MCF 10A (cell line): ENCODE data around the gene PTPRR. TPM values are rescaled to one million over a fixed set of nuclear protein-coding genes. Genes with fewer than 3 reads are reported as not detected.
A peak's percentile ranks its signal among the peaks of the same experiment; 100 is the strongest.

ENCODE experiments used
- BruUV-seq: library from RNA; stranded (reverse); fragments of 400-500 nt; replicated peaks from 2 replicates; lab custom pipeline; 2021; lab: Mats Ljungman, UMichigan
- CTCF ChIA-PET: fragments of 300-600 bp; sonication (Branson Sonifier 250); formaldehyde crosslinking; extraction: SDS; loops from one replicate; lab custom pipeline; 2021; ENCODE audit warnings: antibody characterized with exemption, inconsistent platforms; lab: Yijun Ruan, JAX
- POLR2A ChIA-PET: fragments of 300-600, 350-650 bp; sonication (Branson Sonifier 250); formaldehyde crosslinking; extraction: SDS; loops from one replicate; lab custom pipeline; 2020; ENCODE audit warnings: antibody characterized with exemption, inconsistent platforms; lab: Yijun Ruan, JAX
- DNase-seq: peaks from one replicate; pipeline ENCODE4 v3.0.0-alpha.2; 2018; ENCODE audit not compliant: unreplicated experiment
- H3K27ac Mint-ChIP-seq: one replicate; pipeline ENCODE4 v1.8.0; 2022; ENCODE audit warnings: mild to moderate bottlenecking, low read depth, mixed read lengths; ENCODE audit not compliant: unreplicated experiment
- H3K27me3 Mint-ChIP-seq: one replicate; pipeline ENCODE4 v1.8.0; 2022; ENCODE audit warnings: mixed read lengths; ENCODE audit not compliant: insufficient read depth, unreplicated experiment
- H3K36me3 Mint-ChIP-seq: one replicate; pipeline ENCODE4 v1.8.0; 2022; ENCODE audit warnings: mild to moderate bottlenecking, moderate library complexity, mixed read lengths; ENCODE audit not compliant: insufficient read depth, unreplicated experiment
- H3K4me1 Mint-ChIP-seq: one replicate; pipeline ENCODE4 v1.8.0; 2022; ENCODE audit warnings: mixed read lengths; ENCODE audit not compliant: insufficient read depth, unreplicated experiment
- H3K4me3 Mint-ChIP-seq: one replicate; pipeline ENCODE4 v1.8.0; 2022; ENCODE audit warnings: mild to moderate bottlenecking, moderate library complexity, mixed read lengths; ENCODE audit not compliant: unreplicated experiment
- H3K9me3 Mint-ChIP-seq: one replicate; pipeline ENCODE4 v1.8.0; 2022; ENCODE audit warnings: mixed read lengths; ENCODE audit not compliant: unreplicated experiment
- CTCF ChIP-seq: fragments of 200-600 bp; IDR thresholded peaks from one replicate; pipeline ENCODE4 v1.8.0; 2022; ENCODE audit warnings: antibody characterized with exemption, mild to moderate bottlenecking; ENCODE audit not compliant: unreplicated experiment
- intact Hi-C: fragments of 100-400 bp; cut with micrococcal nuclease; formaldehyde crosslinking; loops from 2 replicates; pipeline ENCODE4 v1.14.1; 2022
- total RNA-seq: library from RNA; stranded (reverse); gene quantifications from 2 replicates; pipeline ENCODE4 v1.2.3, GENCODE V29; 2022

PTPRR gene
- total RNA-seq, 1 experiment from 2014 or later, result not detected

GRCh38 chr12:70605976-70606375, 314.6 kb downstream of the PTPRR start:
- no peak overlapping the region for H3K27ac Mint-ChIP-seq
- no peaks in the 10 kb centered on the region for H3K27me3 Mint-ChIP-seq
- H3K9me3 Mint-ChIP-seq, result no peaks in the 10 kb centered on the region
- BruUV-seq, result no TSS peak
- intact Hi-C loops, result no loop called here
- peak; percentile 67 for DNase-seq
- no peak for TF ChIP-seq CTCF
- H3K4me3 Mint-ChIP-seq, result no peak overlapping the region
- POLR2A ChIA-PET, result interaction anchor here (0.6 kb wide), 1 partner anchor 477 kb away, joined by 3 read pairs; no protein-coding TSS in a partner anchor
- peaks cover 4% of the 10 kb centered on the region for H3K4me1 Mint-ChIP-seq
- H3K36me3 Mint-ChIP-seq, result no peaks in the 10 kb centered on the region
- CTCF ChIA-PET, result interaction anchor here (0.7 to 1.3 kb wide), 6 partner anchors 16 to 705 kb away, joined by 3 to 7 read pairs (median 3); no protein-coding TSS in a partner anchor

GRCh38 chr12:70604662-70605061, 315.9 kb downstream of the PTPRR start:
- H3K4me3 Mint-ChIP-seq, result no peak overlapping the region
- no peaks in the 10 kb centered on the region for H3K27me3 Mint-ChIP-seq
- H3K9me3 Mint-ChIP-seq, result no peaks in the 10 kb centered on the region
- ChIA-PET CTCF (interaction anchor here (0.6 to 1.9 kb wide), 5 partner anchors 11 to 704 kb away, joined by 3 to 5 read pairs (median 3); no protein-coding TSS in a partner anchor), POLR2A (interaction anchor here (0.7 kb wide), 1 partner anchor 18 kb away, joined by 3 read pairs; no protein-coding TSS in a partner anchor)
- H3K4me1 Mint-ChIP-seq, result peaks cover 4% of the 10 kb centered on the region
- BruUV-seq, result no TSS peak
- intact Hi-C loops, result no loop called here
- H3K27ac Mint-ChIP-seq, result no peak overlapping the region
- H3K36me3 Mint-ChIP-seq, result no peaks in the 10 kb centered on the region
- DNase-seq, result no peak
- no peak for TF ChIP-seq CTCF

- H3K27me3 Mint-ChIP-seq, result no peaks in the 10 kb centered on the region
- peaks cover 4% of the 10 kb centered on the region for H3K4me1 Mint-ChIP-seq
- TF ChIP-seq CTCF, result no peak
- H3K36me3 Mint-ChIP-seq, result no peaks in the 10 kb centered on the region
- POLR2A ChIA-PET, result no interaction called here
- intact Hi-C loops, result no loop called here
- no peak overlapping the region for H3K27ac Mint-ChIP-seq
- H3K4me3 Mint-ChIP-seq, result no peak overlapping the region
- DNase-seq, result no peak
- no TSS peak for BruUV-seq
- CTCF ChIA-PET, result interaction anchor here (1.4 to 1.7 kb wide), 2 partner anchors 12 to 724 kb away, joined by 5 to 7 read pairs; no protein-coding TSS in a partner anchor
- no peaks in the 10 kb centered on the region for H3K9me3 Mint-ChIP-seq
Observed at GRCh38 chr12:70603044-70603443, 317.5 kb downstream of the PTPRR start.

GRCh38 chr12:70598467-70599193, 321.9 kb downstream of the PTPRR start:
- intact Hi-C loops, result no loop called here
- Mint-ChIP-seq H3K9me3 (peaks cover 8% of the 10 kb centered on the region), H3K4me1 (no peaks in the 10 kb centered on the region), H3K36me3 (no peaks in the 10 kb centered on the region), H3K27ac (no peak overlapping the region), H3K4me3 (no peak overlapping the region), H3K27me3 (no peaks in the 10 kb centered on the region)
- POLR2A ChIA-PET, result no interaction called here
- no peak for TF ChIP-seq CTCF
- no TSS peak for BruUV-seq
- CTCF ChIA-PET, result interaction anchor here (0.6 to 2.4 kb wide), 6 partner anchors 8 to 1229 kb away, joined by 3 to 11 read pairs (median 3); no protein-coding TSS in a partner anchor
- DNase-seq, result no peak
